GM20431 (cell line): ENCODE measurements around the gene SPANXN2.
"Not testable (repeated sequence)": the region's sequence is repeated elsewhere in the genome, so short reads cannot be mapped to it uniquely, and the experiment has no call there.

Experiments used
- in situ Hi-C: fragments of 300-500 bp; cut with MseI, MboI; formaldehyde crosslinking; loops from one replicate; pipeline ENCODE4 v1.15.0; 2020; ENCODE audit warnings: low sequenced_read_pairs; ENCODE audit not compliant: unreplicated experiment

SPANXN2 gene, protein sequence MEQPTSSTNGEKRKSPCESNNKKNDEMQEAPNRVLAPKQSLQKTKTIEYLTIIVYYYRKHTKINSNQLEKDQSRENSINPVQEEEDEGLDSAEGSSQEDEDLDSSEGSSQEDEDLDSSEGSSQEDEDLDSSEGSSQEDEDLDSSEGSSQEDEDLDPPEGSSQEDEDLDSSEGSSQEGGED

GRCh38 chrX:143720652-143721051, at the start of gene SPANXN2:
SPANXN2 (minus strand) TSS chrX:143720752; CDS start chrX:143720668, 84 bp downstream.
- in situ Hi-C loops, result not testable (repeated sequence)

DNA sequence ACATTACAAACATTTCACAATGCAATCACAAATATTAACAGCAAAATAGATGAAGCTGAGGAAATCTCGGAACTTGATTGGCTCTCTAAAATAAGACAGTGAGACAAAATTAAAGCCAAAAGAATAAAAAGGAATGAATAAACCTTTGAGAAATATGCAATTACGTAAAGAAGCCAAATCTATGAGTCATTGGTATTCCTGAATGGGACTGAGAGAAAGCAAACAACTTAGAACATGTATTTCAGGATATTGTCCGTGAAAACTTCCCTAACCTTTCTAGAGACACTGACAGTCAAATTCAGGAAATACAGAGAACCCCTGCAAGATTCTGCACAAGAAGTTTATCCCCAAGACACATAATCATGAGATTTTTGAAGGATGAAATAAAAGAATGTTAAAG, 48.4 kb upstream of the SPANXN2 start:
- in situ Hi-C loops, result no loop called here

GRCh38 chrX:143767789-143768188, 47.2 kb upstream of the SPANXN2 start:
- in situ Hi-C loops, result not testable (repeated sequence)

DNA sequence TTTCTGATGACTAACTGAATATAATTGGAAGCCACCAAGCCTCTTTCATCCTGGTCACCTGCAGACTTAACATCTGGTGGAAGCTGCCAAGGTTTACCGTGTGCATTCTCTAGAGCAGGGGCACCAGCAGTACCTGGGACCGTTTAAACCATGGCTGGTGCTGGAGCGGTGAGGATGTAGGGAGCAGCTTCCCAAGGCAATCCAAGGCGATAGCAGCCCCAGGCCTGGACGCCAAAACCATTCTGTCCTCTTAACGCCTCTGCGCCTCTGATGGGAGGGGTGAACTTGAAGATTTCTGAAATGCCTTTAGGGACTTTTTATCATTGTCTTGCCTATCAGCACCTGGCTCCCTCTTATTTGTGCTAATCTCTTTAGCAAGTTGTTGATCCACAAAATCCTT, 37.3 kb upstream of the SPANXN2 start:
- in situ Hi-C loops, result no loop called here

GRCh38 chrX:143757375-143757774, 36.8 kb upstream of the SPANXN2 start:
- in situ Hi-C loops, result no loop called here

GRCh38 chrX:143754183-143754582, 33.6 kb upstream of the SPANXN2 start:
- in situ Hi-C loops, result no loop called here

DNA sequence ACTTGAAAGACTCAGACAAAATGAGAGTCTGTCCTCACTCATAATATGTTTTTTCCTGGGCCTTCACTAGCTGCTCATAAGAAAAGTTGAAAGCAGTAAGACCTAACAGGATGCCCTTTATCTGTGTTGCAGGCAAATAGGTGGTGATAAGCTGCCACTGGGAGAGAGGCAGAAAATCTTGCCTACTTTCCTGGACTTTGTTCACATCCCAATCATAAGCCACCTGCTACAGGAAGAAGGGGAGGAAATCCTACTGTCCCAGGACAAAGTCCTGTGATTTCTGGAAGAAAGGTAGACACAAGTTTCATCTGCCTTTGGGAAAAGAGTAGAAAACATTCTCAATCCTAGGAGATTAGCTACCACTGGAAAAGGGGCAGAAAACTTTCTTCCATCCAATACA, 13.3 kb upstream of the SPANXN2 start:
- in situ Hi-C loops, result no loop called here

DNA sequence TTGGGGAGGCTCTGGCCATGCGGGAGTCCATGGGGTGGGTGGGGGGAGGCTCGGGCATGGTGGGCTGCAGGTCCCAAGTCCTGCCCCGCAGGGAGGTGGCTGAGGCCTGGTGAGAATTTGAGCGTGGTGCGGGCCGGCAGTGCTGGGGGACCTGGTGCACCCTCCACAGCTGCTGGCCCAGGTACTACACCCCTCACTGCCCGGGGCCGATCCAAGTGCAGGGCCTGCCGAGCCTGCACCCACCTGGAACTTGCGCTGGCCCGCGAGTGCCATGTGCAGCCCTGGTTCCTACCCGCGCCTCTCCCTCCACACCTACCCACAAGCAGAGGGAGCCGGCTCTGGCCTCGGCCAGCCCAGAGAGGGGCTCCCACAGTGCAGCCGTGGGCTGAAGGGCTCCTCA, 5.7 kb upstream of the SPANXN2 start:
- in situ Hi-C loops, result no loop called here

- in situ Hi-C loops, result no loop called here
Measured at GRCh38 chrX:143701460-143701859, 19.1 kb downstream of the SPANXN2 start.

DNA sequence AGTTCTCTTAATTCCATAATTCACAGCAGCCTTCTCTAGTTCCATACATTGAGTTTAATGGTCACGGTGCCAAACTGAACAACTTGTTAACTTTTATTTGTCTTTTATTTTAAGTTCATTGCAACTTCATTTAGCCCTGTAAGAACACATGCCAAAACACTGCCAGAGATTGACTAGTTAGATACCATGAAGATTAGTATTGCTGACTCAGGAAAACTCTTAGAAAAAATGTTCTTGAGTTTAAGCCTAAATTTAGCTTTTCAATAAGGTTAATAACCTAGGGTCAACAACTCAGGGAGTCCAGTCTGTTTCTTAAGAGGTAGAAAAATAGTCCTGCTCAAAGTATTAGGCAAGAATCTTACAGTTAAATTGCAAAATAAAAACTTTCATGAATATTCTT, 25.7 kb downstream of the SPANXN2 start:
- in situ Hi-C loops, result no loop called here

DNA sequence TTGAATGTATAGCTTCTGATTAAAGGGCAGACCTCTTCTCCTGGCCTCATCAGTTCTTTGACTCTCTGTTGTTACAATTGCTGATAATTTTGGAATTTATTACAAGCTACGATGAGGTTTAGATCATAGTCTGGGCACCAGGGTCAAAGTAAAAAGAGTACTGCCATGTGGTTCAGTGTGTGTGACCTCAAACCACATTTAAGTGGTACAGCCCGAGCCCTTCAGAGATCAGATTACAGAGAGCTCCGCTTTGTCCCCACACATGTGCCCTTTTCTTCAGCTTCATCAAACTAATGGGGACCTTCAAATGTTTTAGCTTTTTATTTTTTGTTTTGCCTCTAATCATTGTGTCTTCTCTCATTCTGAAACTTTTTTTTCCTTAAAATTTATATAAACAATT, 37.1 kb downstream of the SPANXN2 start:
- in situ Hi-C loops, result no loop called here

DNA sequence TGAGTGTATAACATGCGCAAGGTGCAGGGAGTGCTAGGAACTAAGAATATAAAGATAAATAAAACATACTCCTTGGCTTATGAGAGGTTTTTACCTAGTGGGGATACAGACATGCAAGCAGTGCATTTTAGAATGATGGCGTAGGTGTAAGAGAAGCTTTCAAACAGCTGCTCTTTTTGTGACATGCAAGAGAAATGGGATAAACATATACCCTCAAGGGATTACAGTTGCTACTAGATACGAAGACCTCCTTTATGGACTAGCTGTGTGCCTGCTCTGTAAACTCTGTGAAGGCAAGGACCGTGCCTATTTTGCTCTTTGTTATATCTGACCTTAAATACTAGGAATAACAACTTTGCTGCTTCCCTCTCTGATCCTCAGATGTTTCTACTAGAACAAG, 45.6 kb downstream of the SPANXN2 start:
- in situ Hi-C loops, result no loop called here

GRCh38 chrX:143669395-143669794, 51.2 kb downstream of the SPANXN2 start:
- in situ Hi-C loops, result no loop called here

- in situ Hi-C loops, result no loop called here
Measured at GRCh38 chrX:143664302-143664701, 56.2 kb downstream of the SPANXN2 start.

GRCh38 chrX:143663755-143664154, 56.8 kb downstream of the SPANXN2 start:
- in situ Hi-C loops, result no loop called here
